PC-3 (cell line): ENCODE data around the gene RAB3IP.

Experiments used
- EZH2 ChIP-seq: fragments of 300-600 bp; sonication (generic); IDR thresholded peaks from one replicate; pipeline ENCODE4 v1.6.1; 2017; ENCODE audit warnings: antibody characterized with exemption, mild to moderate bottlenecking, low read length; ENCODE audit not compliant: unreplicated experiment
- TF ChIP-seq, protein P1 (sequence below): fragments of 300-600 bp; sonication (generic); conservative IDR thresholded peaks from 2 replicates; pipeline ENCODE4 v1.5.1; 2017; ENCODE audit warnings: antibody characterized with exemption, low read depth, mild to moderate bottlenecking, low read length

DNA sequence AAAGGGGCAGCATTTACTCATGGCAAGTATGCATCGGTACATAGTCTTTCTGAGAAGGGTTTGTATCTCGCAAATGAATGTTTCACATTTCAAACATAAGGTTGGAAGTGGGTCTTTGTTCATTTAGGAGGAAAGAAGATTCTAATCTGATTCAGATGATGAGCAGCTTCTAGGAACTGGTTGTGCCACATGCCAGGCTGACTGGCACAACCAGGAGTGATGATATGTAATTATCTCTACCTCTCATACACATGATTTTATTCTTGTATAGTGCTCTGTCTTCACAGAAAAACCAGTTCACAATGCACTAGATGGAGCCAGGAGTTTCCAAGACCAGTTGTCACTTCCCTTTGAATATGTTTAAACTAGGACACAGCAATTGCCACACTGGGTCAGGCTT, 25.8 kb upstream of the RAB3IP start:
- TF ChIP-seq, protein P1, sequence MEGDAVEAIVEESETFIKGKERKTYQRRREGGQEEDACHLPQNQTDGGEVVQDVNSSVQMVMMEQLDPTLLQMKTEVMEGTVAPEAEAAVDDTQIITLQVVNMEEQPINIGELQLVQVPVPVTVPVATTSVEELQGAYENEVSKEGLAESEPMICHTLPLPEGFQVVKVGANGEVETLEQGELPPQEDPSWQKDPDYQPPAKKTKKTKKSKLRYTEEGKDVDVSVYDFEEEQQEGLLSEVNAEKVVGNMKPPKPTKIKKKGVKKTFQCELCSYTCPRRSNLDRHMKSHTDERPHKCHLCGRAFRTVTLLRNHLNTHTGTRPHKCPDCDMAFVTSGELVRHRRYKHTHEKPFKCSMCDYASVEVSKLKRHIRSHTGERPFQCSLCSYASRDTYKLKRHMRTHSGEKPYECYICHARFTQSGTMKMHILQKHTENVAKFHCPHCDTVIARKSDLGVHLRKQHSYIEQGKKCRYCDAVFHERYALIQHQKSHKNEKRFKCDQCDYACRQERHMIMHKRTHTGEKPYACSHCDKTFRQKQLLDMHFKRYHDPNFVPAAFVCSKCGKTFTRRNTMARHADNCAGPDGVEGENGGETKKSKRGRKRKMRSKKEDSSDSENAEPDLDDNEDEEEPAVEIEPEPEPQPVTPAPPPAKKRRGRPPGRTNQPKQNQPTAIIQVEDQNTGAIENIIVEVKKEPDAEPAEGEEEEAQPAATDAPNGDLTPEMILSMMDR = no peak
- no peak for TF ChIP-seq EZH2
